ENCODE measurements around the gene SFMBT2.
"Not testable (repeated sequence)": the region's sequence is repeated elsewhere in the genome, so short reads cannot be mapped to it uniquely, and the experiment has no call there.

The SFMBT2 gene

GRCh38 chr10:7182327-7182726, 228.5 kb downstream of the SFMBT2 start:
- DNase-seq (ENCODE audit: low spot score), result not testable (repeated sequence)

GRCh38 chr10:7181420-7181819, 229.4 kb downstream of the SFMBT2 start:
- no peak for DNase-seq (ENCODE audit: low spot score)

- DNase-seq (ENCODE audit: low spot score), result no peak
These were observed 231.3 kb downstream of the SFMBT2 start for GRCh38 chr10:7179536-7179935.

GRCh38 chr10:7173948-7174347, 236.9 kb downstream of the SFMBT2 start:
- DNase-seq (ENCODE audit: low spot score), result no peak

GRCh38 chr10:7171825-7172224, 239.0 kb downstream of the SFMBT2 start:
- no peak for DNase-seq (ENCODE audit: low spot score)

- DNase-seq (ENCODE audit: low spot score), result no peak
These were observed 240.1 kb downstream of the SFMBT2 start for GRCh38 chr10:7170626-7171322.

GRCh38 chr10:7168414-7168813, 242.4 kb downstream of the SFMBT2 start:
- no peak for DNase-seq (ENCODE audit: low spot score)

- no peak for DNase-seq (ENCODE audit: low spot score)
These were observed 245.2 kb downstream of the SFMBT2 start for GRCh38 chr10:7165500-7166177.

- DNase-seq (ENCODE audit: low spot score), result no peak
These were observed 245.9 kb downstream of the SFMBT2 start for GRCh38 chr10:7164955-7165354.

GRCh38 chr10:7162331-7162730, 248.5 kb downstream of the SFMBT2 start:
- DNase-seq (ENCODE audit: low spot score), result no peak

GRCh38 chr10:7161484-7162250, 249.2 kb downstream of the SFMBT2 start:
- no peak for DNase-seq (ENCODE audit: low spot score)

- no peak for DNase-seq (ENCODE audit: low spot score)
These were observed 250.9 kb downstream of the SFMBT2 start for GRCh38 chr10:7159928-7160327.

- peak; percentile 11 for DNase-seq (ENCODE audit: low spot score)
These were observed 251.3 kb downstream of the SFMBT2 start for GRCh38 chr10:7159517-7159916.

GRCh38 chr10:7157091-7157490, 253.7 kb downstream of the SFMBT2 start:
- no peak for DNase-seq (ENCODE audit: low spot score)

- DNase-seq (ENCODE audit: low spot score), result no peak
These were observed 257.1 kb downstream of the SFMBT2 start for GRCh38 chr10:7153750-7154149.

- DNase-seq (ENCODE audit: low spot score), result no peak
These were observed 257.9 kb downstream of the SFMBT2 start for GRCh38 chr10:7152982-7153381.

GRCh38 chr10:7152341-7152740, 258.5 kb downstream of the SFMBT2 start:
- DNase-seq (ENCODE audit: low spot score), result no peak

- no peak for DNase-seq (ENCODE audit: low spot score)
These were observed 259.3 kb downstream of the SFMBT2 start for GRCh38 chr10:7151538-7151937.

- no peak for DNase-seq (ENCODE audit: low spot score)
These were observed 260.5 kb downstream of the SFMBT2 start for GRCh38 chr10:7150349-7150748.

GRCh38 chr10:7146189-7146588, 264.6 kb downstream of the SFMBT2 start:
- DNase-seq (ENCODE audit: low spot score), result no peak

- no peak for DNase-seq (ENCODE audit: low spot score)
These were observed 274.8 kb downstream of the SFMBT2 start for GRCh38 chr10:7136016-7136415.

- DNase-seq (ENCODE audit: low spot score), result no peak
These were observed 275.6 kb downstream of the SFMBT2 start for GRCh38 chr10:7135188-7135587.

GRCh38 chr10:7134448-7134847, 276.4 kb downstream of the SFMBT2 start:
- DNase-seq (ENCODE audit: low spot score), result no peak
